DND-41 (cell line): ENCODE measurements around the gene COG3.

Experiments used
- ATAC-seq: fragments of 200-7000 bp; cut with Tn5 transposase; 3 replicates; pipeline ENCODE4 v1.9.1; 2021; ENCODE audit warnings: low read depth; ENCODE audit not compliant: insufficient read depth
- DNase-seq: peaks from one replicate; pipeline ENCODE4 v3.0.0-alpha.2; 2020
- H2AFZ ChIP-seq: 2 replicates; pipeline ENCODE4 v1.6.0; 2012; ENCODE audit warnings: low read depth, low read length
- H3K27ac ChIP-seq: 2 replicates; pipeline ENCODE4 v1.5.1; 2012; ENCODE audit warnings: low read length, inconsistent platforms
- H3K27me3 ChIP-seq: fragments of 200-600 bp; sonication (generic); 2 replicates; pipeline ENCODE4 v1.6.0; 2012; ENCODE audit warnings: low read length, mild to moderate bottlenecking, inconsistent platforms; ENCODE audit not compliant: insufficient read depth, poor library complexity
- H3K36me3 ChIP-seq: 2 replicates; pipeline ENCODE4 v1.5.1; 2012; ENCODE audit warnings: low read length, inconsistent platforms; ENCODE audit not compliant: insufficient read depth
- H3K4me1 ChIP-seq: 2 replicates; pipeline ENCODE4 v1.5.1; 2012; ENCODE audit warnings: mild to moderate bottlenecking, low read length; ENCODE audit not compliant: insufficient read depth
- H3K4me2 ChIP-seq: 2 replicates; pipeline ENCODE4 v1.6.0; 2012; ENCODE audit warnings: mild to moderate bottlenecking, moderate library complexity, low read length, inconsistent platforms; ENCODE audit not compliant: insufficient read depth
- H3K4me3 ChIP-seq, 2 experiments: fragments of 200-600 bp in 1 of 2; shearing (Covaris generic) in 1 of 2; 2 replicates each; pipeline ENCODE4 v1.5.1; 2012 to 2016; ENCODE audit warnings: inconsistent platforms in 2 of 2, low read length in 2 of 2, mild to moderate bottlenecking in 2 of 2, low read depth in 1 of 2, moderate library complexity in 1 of 2
- H3K79me2 ChIP-seq: 2 replicates; pipeline ENCODE4 v1.6.0; 2012; ENCODE audit warnings: low read length, inconsistent platforms; ENCODE audit not compliant: insufficient read depth
- H3K9ac ChIP-seq: 2 replicates; pipeline ENCODE4 v1.6.0; 2012; ENCODE audit warnings: low read depth, mild to moderate bottlenecking, inconsistent platforms, low read length, moderate library complexity
- H3K9me3 ChIP-seq: 2 replicates; pipeline ENCODE4 v1.5.1; 2012; ENCODE audit warnings: low read length, moderate library complexity, mild to moderate bottlenecking, inconsistent platforms; ENCODE audit not compliant: insufficient read depth, severe bottlenecking
- H4K20me1 ChIP-seq: 2 replicates; pipeline ENCODE4 v1.6.0; 2012; ENCODE audit warnings: low read length; ENCODE audit not compliant: insufficient read depth
- EZH2 ChIP-seq: IDR thresholded peaks from 3 replicates; pipeline ENCODE4 v1.6.1; 2012; ENCODE audit warnings: borderline replicate concordance, low read depth, mild to moderate bottlenecking, moderate library complexity, low read length, inconsistent platforms; ENCODE audit not compliant: severe bottlenecking
- TF ChIP-seq, protein P1 (sequence below): IDR thresholded peaks from 2 replicates; pipeline ENCODE4 v1.5.1; 2012; ENCODE audit warnings: borderline replicate concordance, low read length, moderate library complexity, mild to moderate bottlenecking; ENCODE audit not compliant: poor library complexity, severe bottlenecking; ENCODE audit errors: extremely low read depth

The COG3 gene

GRCh38 chr13:45503658-45504057 lies 38.9 kb downstream of the COG3 start:
- Histone ChIP-seq H3K27ac (no peak overlapping the region), H3K4me1 (no peaks in the 10 kb centered on the region), H3K9me3 (no peaks in the 10 kb centered on the region), H2AFZ (no peak overlapping the region), H4K20me1 (no peaks in the 10 kb centered on the region), H3K4me3 (no peak overlapping the region), H3K4me2 (no peak overlapping the region), H3K9ac (no peak overlapping the region), H3K36me3 (peaks cover 66% of the 10 kb centered on the region), H3K79me2 (no peaks in the 10 kb centered on the region), H3K27me3 (no peaks in the 10 kb centered on the region)
- no peak for TF ChIP-seq EZH2
- TF ChIP-seq, protein P1, sequence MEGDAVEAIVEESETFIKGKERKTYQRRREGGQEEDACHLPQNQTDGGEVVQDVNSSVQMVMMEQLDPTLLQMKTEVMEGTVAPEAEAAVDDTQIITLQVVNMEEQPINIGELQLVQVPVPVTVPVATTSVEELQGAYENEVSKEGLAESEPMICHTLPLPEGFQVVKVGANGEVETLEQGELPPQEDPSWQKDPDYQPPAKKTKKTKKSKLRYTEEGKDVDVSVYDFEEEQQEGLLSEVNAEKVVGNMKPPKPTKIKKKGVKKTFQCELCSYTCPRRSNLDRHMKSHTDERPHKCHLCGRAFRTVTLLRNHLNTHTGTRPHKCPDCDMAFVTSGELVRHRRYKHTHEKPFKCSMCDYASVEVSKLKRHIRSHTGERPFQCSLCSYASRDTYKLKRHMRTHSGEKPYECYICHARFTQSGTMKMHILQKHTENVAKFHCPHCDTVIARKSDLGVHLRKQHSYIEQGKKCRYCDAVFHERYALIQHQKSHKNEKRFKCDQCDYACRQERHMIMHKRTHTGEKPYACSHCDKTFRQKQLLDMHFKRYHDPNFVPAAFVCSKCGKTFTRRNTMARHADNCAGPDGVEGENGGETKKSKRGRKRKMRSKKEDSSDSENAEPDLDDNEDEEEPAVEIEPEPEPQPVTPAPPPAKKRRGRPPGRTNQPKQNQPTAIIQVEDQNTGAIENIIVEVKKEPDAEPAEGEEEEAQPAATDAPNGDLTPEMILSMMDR = no peak
- ATAC-seq = no peak
- DNase-seq = no peak

GRCh38 chr13:45506811-45507210 lies 42.1 kb downstream of the COG3 start:
- Histone ChIP-seq H3K9ac (no peak overlapping the region), H3K9me3 (no peaks in the 10 kb centered on the region), H3K4me2 (no peak overlapping the region), H3K27me3 (no peaks in the 10 kb centered on the region), H3K4me1 (no peaks in the 10 kb centered on the region), H3K79me2 (no peaks in the 10 kb centered on the region), H3K27ac (no peak overlapping the region), H4K20me1 (no peaks in the 10 kb centered on the region), H2AFZ (no peak overlapping the region), H3K4me3 (no peak overlapping the region), H3K36me3 (peaks cover 77% of the 10 kb centered on the region)
- no peak for ATAC-seq
- no peak for DNase-seq
- TF ChIP-seq, protein P1 = no peak
- no peak for TF ChIP-seq EZH2

DNA sequence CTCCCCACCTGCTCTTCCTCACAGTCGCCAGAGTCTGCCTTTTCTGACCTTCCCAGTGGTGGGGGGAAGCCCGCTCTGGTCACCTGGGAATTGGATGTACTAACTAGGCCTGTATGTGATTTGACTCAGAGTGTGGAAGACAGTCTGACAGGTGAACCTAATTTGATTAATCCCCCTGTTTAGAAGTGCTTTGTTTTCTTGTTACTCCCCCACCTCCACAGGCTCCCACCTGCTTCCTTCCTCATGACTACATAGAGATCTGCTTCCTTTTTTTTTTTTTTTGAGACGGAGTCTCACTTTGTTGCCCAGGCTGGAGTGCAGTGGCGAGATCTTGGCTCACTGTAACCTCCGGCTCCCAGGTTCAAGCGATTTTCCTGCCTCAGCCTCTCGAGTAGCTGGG lies 44.0 kb downstream of the COG3 start:
- TF ChIP-seq, protein P1 = no peak
- TF ChIP-seq EZH2 = no peak
- Histone ChIP-seq H3K9ac (no peak overlapping the region), H3K9me3 (no peaks in the 10 kb centered on the region), H3K27ac (no peak overlapping the region), H3K79me2 (no peaks in the 10 kb centered on the region), H4K20me1 (no peaks in the 10 kb centered on the region), H3K4me1 (no peaks in the 10 kb centered on the region), H2AFZ (no peak overlapping the region), H3K27me3 (no peaks in the 10 kb centered on the region), H3K36me3 (peaks cover 73% of the 10 kb centered on the region), H3K4me3 (no peak overlapping the region), H3K4me2 (no peak overlapping the region)
- ATAC-seq (no peak), DNase-seq (no peak)

DNA sequence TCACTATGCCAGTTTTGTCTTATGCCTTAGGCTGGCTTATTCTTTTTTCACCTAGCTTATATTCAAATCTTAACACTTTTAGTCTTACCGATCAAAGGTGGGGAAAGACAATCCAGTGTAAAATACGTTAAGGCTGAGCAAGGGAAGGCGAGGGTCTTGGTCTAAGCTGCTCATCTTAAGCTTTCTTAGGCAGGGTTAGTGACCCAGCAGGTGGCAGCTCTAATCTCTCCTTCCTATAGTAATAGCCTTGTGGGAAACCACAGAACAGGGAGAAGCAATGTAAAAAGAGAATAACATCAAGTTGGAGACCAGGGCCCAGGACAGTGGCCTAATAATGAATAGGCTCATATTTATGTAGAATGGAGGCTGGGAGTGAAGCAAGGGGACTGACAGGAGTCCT lies 45.9 kb downstream of the COG3 start:
- no peak for DNase-seq
- H3K4me2 ChIP-seq = no peak overlapping the region
- TF ChIP-seq, protein P1 = no peak
- TF ChIP-seq EZH2 = no peak
- no peak overlapping the region for H3K4me3 ChIP-seq
- H3K9me3 ChIP-seq = no peaks in the 10 kb centered on the region
- H3K79me2 ChIP-seq = no peaks in the 10 kb centered on the region
- no peaks in the 10 kb centered on the region for H4K20me1 ChIP-seq
- ATAC-seq = no peak
- no peaks in the 10 kb centered on the region for H3K4me1 ChIP-seq
- no peak overlapping the region for H2AFZ ChIP-seq
- H3K27ac ChIP-seq = no peak overlapping the region
- H3K9ac ChIP-seq = no peak overlapping the region
- H3K36me3 ChIP-seq = peaks cover 70% of the 10 kb centered on the region
- H3K27me3 ChIP-seq = no peaks in the 10 kb centered on the region
